ENCODE results near the gene REEP3.

GRCh38 chr10:63667596-63668480 is 146.6 kb downstream of the REEP3 start:
- TF ChIP-seq SIN3A (IDR thresholded peaks at IDR 0.05; ENCODE audit: borderline replicate concordance, insufficient read depth, low read length) (no peak), FOXP2 (optimal IDR thresholded peaks at IDR 0.05; ENCODE audit: borderline replicate concordance, extremely low read depth, extremely low read length, insufficient read depth) (no peak), TAF1 (IDR thresholded peaks at IDR 0.05; ENCODE audit: borderline replicate concordance, insufficient read depth, low read length) (no peak), POLR2AphosphoS5 (IDR thresholded peaks at IDR 0.05; ENCODE audit: low read depth, low read length) (no peak), REST (IDR thresholded peaks at IDR 0.05; ENCODE audit: insufficient read depth in 1 of 2, low read depth in 2 of 2, low read length in 2 of 2) (no peak)
